ENCODE measurements around the gene CNTNAP2. TPM values are rescaled to one million over a fixed set of nuclear protein-coding genes. Genes with fewer than 3 reads are reported as not detected.

The CNTNAP2 gene
- total and polyA plus RNA-seq, 2 of the 13 experiments (the other 11 are each of a cell fraction or from before 2014, with no cell fraction given) = 0.40 to 0.42 TPM

DNA sequence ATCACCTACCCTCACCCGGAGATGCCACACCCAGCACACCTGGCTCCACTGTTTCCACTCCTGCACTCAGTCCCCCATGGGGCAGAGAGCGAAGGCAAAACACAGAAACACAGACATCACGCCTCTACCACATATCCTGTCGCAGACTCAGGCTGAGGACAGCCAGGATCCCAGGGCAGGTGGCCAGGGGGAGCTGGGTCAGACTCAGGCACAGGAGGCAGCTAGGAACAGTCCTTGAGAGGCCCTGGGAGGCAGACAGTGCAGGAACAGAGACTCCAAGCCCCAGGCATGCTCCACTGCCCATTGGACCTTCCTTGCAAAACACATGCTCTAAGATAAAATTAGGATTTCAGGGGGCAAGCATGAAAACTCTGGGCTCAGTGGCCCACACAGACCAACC lies 2319.5 kb downstream of the CNTNAP2 start:
- no TSS peak for BruUV-seq (replicated peaks)
- DNase-seq (ENCODE audit: low spot score) = no peak
- no peaks in the 10 kb centered on the region for H4K20me1 ChIP-seq (ENCODE audit: insufficient read depth, low read length)
- no peaks in the 10 kb centered on the region for H3K9me3 ChIP-seq (ENCODE audit: low read length)
- ChIA-PET CTCF (ENCODE audit: low intra/inter-chr PET ratio, low total read pairs) (no interaction called here), POLR2A (interaction anchor here (1.7 to 2.0 kb wide), 2 partner anchors 8 to 12 kb away, joined by 4 to 7 read pairs; no protein-coding TSS in a partner anchor)
- TF ChIP-seq NFKB2 (CRISPR knock-in tag; IDR thresholded peaks at IDR 0.05; ENCODE audit: borderline replicate concordance) (peak; percentile 15; the same call in 1 of the 2 replicates), HIVEP1 (CRISPR knock-in tag; IDR thresholded peaks at IDR 0.05) (no peak), ZNF331 (CRISPR knock-in tag; IDR thresholded peaks at IDR 0.05) (0 out of 2 replicates have a peak, but pooled peaks have one; percentile 5), PHF20 (CRISPR knock-in tag; IDR thresholded peaks at IDR 0.05) (no peak), ZNF430 (CRISPR knock-in tag; IDR thresholded peaks at IDR 0.05) (0 out of 2 replicates have a peak, but pooled peaks have one; percentile 33)
- TF ChIP-seq, protein P1, sequence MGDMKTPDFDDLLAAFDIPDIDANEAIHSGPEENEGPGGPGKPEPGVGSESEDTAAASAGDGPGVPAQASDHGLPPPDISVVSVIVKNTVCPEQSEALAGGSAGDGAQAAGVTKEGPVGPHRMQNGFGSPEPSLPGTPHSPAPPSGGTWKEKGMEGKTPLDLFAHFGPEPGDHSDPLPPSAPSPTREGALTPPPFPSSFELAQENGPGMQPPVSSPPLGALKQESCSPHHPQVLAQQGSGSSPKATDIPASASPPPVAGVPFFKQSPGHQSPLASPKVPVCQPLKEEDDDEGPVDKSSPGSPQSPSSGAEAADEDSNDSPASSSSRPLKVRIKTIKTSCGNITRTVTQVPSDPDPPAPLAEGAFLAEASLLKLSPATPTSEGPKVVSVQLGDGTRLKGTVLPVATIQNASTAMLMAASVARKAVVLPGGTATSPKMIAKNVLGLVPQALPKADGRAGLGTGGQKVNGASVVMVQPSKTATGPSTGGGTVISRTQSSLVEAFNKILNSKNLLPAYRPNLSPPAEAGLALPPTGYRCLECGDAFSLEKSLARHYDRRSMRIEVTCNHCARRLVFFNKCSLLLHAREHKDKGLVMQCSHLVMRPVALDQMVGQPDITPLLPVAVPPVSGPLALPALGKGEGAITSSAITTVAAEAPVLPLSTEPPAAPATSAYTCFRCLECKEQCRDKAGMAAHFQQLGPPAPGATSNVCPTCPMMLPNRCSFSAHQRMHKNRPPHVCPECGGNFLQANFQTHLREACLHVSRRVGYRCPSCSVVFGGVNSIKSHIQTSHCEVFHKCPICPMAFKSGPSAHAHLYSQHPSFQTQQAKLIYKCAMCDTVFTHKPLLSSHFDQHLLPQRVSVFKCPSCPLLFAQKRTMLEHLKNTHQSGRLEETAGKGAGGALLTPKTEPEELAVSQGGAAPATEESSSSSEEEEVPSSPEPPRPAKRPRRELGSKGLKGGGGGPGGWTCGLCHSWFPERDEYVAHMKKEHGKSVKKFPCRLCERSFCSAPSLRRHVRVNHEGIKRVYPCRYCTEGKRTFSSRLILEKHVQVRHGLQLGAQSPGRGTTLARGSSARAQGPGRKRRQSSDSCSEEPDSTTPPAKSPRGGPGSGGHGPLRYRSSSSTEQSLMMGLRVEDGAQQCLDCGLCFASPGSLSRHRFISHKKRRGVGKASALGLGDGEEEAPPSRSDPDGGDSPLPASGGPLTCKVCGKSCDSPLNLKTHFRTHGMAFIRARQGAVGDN (CRISPR knock-in tag; IDR thresholded peaks at IDR 0.05) = peak; percentile 62
- TF ChIP-seq, protein P2, sequence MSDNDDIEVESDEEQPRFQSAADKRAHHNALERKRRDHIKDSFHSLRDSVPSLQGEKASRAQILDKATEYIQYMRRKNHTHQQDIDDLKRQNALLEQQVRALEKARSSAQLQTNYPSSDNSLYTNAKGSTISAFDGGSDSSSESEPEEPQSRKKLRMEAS (IDR thresholded peaks at IDR 0.05) = 0 out of 2 replicates have a peak, but pooled peaks have one; percentile 0
- TF ChIP-seq, protein P3, sequence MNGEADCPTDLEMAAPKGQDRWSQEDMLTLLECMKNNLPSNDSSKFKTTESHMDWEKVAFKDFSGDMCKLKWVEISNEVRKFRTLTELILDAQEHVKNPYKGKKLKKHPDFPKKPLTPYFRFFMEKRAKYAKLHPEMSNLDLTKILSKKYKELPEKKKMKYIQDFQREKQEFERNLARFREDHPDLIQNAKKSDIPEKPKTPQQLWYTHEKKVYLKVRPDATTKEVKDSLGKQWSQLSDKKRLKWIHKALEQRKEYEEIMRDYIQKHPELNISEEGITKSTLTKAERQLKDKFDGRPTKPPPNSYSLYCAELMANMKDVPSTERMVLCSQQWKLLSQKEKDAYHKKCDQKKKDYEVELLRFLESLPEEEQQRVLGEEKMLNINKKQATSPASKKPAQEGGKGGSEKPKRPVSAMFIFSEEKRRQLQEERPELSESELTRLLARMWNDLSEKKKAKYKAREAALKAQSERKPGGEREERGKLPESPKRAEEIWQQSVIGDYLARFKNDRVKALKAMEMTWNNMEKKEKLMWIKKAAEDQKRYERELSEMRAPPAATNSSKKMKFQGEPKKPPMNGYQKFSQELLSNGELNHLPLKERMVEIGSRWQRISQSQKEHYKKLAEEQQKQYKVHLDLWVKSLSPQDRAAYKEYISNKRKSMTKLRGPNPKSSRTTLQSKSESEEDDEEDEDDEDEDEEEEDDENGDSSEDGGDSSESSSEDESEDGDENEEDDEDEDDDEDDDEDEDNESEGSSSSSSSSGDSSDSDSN (CRISPR knock-in tag; IDR thresholded peaks at IDR 0.05) = peak; percentile 27; the same call in 1 of the 2 replicates
- no peak for FAIRE-seq
- H3K4me1 ChIP-seq (ENCODE audit: insufficient read depth, low read length) = peaks cover 72% of the 10 kb centered on the region
- H2AFZ ChIP-seq (ENCODE audit: low read length) = peak overlapping the region; percentile 56
- 40% methylated on average over 1 of the region's 4 CpGs for WGBS (ENCODE audit: low lambda C conversion rate)
- H3K36me3 ChIP-seq (replicated peaks in 1 of 2; ENCODE audit: control insufficient read depth in 1 of 2, insufficient read depth in 2 of 2, low read length in 2 of 2) = no peaks in the 10 kb centered on the region
- peak overlapping the region; percentile 86 for H3K4me2 ChIP-seq (ENCODE audit: low read depth, low read length)
- peak; percentile 72 for ATAC-seq
- H3K9ac ChIP-seq (ENCODE audit: insufficient read depth, low read depth, low read length) = peak overlapping the region; percentile 69
- intact Hi-C loops (cut with micrococcal nuclease; ENCODE audit: unreplicated experiment) = no loop called here
- no peaks in the 10 kb centered on the region; a peak in 1 of 5 replicates for H3K27me3 ChIP-seq (ENCODE audit: control insufficient read depth in 1 of 2, insufficient read depth in 2 of 2, low read length in 2 of 2)
- in situ Hi-C loops (cut with HindIII; ENCODE audit: extremely low pct_ligation_motif_present, low pct_unique_long_range_greater_than_20kb) = no loop called here
- H3K79me2 ChIP-seq (ENCODE audit: insufficient read depth, low read length) = peaks cover 9% of the 10 kb centered on the region
- peak overlapping the region; percentile 18 for H3K27ac ChIP-seq (ENCODE audit: extremely low read length, insufficient read depth, low read length)
- peak overlapping the region; percentile 45 to 73 (median 53) for H3K4me3 ChIP-seq (replicated peaks in 1 of 3; ENCODE audit: insufficient read depth in 1 of 3, low read depth in 2 of 3, low read length in 3 of 3)
